HG03565 (cell line): ENCODE measurements around the gene KL.

Source experiments
- ATAC-seq: cut with Tn5 transposase; IDR thresholded peaks from one replicate; pipeline ENCODE4 v1.9.1; 2021; ENCODE audit warnings: mild to moderate bottlenecking, moderate library complexity; ENCODE audit not compliant: unreplicated experiment

KL gene

DNA sequence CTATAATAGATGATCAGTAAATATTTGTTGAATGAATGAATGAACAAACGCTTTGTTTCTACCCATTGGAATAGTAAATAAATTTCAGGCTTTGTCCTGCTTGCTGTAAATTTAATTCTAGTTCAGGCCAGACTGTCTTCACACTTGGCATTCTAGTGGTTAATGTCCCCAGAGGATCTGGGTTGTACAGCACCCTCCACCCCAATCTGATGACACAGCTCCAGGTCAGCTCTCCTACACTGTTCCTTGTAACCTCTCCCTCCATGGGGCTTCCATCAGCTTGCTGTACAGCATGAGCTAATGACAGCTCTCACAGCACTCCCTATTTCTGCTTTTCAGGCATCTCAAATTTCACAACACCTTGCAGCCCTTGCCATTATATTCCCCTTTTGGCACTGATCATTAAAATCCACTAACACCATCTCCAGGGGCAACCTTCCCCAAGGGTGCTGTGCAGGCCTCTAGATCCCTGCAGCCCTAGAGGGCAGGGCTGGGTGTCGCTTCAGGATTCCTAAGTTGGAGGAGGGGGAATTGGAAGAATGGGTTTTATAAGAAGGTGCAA, 12.7 kb upstream of the KL start:
- ATAC-seq, result no peak

DNA sequence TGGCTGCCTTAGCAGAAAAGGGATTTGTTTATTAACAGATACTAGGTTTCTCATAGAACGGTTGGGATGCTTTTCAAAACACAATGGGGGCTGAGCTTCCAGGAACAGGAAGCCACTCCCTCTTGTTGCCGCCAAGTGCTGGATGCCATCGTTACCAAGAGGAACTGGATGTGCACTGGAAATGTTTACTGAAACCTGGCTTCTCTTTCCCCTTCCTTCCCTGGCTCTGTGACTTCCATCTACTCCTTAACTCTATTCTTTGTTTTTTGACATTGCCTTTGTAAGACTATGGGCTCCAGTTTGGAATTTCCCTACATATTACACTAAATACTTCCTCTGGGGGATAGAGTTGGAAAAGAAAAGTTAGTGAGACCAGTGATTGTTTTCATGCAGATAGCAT, 11.7 kb upstream of the KL start:
- no peak for ATAC-seq

DNA sequence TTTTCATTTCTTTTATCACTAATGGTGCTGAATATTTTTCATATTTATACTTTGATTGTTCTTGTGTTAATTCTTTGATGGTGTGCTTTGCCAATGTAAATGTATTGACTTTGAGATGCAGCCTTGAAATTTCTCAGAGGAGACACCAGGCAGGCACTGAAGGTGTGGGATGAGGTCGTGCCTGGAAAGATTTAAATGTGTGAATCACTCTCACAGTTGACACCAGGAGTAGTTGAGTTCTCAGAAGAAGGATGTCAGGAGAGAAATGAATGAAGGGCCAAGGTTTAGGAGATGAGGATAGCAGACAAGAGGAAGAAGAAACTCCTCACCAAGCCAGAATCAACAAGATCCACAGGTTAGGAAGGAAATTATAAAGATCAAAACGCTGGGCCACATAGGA, 10.1 kb upstream of the KL start:
- no peak for ATAC-seq

DNA sequence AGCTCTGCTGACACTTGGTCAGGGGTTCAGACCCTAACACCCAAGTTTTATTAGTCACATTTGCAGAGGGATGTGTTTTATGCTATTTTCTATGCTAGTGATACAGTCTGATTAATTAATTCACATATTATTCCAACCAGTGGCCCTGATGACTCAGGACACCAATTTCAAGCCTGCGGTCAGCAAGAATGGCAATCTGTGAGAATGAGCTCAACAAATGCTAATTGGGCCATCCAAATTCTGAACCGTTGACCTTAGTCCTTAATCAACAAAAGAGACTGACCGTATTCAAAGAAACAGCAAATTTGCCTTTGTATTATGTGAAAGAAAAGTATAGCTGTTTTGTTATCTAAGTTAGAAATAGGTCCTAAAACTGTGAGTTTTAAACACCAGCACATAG, 9.6 kb upstream of the KL start:
- no peak for ATAC-seq

DNA sequence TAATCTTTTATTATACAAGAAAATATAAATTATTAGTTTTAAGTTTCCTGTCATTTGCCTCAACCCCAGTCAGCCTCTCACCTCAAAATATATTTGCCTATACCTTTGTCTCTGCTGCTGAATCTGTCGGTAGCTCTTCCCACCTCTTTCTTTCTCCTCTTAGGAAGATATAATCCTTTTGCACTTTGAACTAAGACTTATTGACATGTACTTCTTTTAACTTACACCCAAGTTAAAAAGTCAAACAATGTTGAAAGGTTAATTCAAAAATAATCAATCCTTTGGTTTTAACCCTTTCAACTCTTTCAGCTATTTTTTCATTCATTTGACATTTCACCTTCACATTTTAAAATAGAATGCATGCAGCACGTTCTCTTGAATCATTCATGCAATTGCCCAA, 9.0 kb upstream of the KL start:
- ATAC-seq, result no peak

DNA sequence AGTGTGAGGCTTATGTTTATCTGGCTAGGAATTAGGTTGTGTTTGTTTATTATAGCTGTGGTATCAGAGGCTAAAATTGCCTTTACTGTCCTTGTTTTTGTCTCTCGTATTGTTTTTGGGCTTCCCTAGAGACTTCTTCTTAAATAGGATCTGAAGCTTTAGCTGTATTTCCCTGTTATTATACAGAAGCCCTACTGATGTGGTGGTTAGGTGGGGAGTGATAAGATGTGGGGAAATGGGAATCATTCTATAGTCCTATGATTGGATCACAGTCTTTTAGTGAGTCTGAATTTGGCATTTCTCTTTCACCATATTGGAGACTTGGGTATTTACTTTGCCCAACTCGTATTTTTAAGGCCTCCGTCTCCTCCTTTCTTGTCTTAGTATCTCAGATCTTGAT, 8.3 kb upstream of the KL start:
- no peak for ATAC-seq

DNA sequence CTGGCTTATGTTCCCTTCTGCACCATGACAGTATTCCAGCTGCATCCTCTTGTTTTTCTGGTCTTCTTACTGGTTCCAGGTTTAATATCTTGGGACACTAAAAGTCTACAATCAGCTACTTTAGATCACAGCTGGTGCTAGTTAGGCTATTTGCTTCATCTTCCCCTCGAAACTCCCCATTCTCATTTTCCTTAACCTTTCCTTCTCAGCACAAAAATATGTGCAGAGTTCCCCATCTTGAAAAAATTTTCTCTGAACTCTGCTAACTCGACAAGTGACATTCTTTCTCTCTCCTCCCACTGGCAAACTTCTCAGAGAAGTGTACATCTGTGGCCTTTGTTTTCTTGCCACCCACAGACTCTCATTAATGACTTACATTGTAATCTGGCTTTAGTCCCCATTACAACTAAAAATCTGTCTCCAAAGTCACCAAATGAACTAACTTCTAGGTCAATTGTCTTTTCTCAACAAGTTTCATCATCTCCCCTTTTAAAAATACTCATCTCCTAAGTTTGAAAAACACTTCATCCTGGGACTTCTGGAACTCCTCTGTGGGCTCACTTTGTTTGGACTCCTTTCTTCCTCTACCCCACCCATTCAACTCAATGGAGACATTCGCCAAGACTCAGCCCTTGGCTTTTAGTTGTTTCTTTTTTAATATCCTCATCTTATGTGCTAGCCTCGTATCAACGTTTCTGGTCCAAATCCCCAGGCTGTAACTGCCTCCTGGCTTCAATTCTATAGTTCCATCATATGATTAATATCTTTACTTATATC, 7.1 kb upstream of the KL start:
- no peak for ATAC-seq

DNA sequence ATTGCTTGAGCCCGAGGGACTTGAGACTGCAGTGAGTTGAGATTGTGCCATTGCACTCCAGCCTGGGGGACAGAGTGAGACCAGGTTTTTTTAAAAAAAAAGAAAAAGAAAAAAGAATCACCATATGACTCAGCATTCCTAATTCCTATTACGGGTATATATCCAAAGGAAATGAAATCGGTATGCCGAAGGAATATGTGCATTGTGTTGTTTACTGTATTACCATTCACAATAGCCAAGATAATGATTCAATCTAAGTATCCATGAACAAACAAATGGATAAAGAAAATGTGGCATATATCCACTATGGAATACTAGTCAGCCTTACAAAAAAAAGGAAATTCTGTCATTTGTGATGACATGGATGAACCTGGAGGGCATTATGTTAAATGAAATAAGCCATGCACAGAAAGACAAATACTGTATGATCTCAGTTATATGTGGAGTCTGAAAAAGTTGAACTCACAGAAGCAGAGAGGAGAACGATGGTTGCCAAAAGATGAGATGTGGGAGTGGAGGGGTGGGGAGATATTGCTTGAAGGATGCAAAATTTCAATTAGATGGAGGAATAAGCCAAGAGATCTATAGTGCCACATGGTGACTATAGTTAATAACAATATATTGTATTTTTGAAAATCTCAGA, 4.3 kb upstream of the KL start:
- no peak for ATAC-seq

DNA sequence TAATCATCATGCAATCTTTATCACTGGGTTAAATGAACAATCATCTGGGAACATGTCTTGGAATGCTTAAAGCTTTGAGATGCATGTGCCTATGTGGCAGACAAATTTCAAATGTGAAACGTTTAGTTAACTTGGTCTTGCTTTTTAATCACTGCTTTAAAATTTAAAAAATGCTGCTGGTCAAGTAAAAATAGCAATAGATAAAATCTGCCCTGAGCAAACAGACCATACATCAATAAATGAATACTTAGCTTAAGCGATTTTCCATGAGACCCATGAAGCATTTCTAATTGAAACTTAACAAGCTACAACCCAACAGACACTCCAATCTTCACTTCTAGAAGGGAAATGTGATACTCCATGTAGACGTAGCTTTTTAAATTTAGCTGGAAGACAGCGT, 1.9 kb upstream of the KL start:
- no peak for ATAC-seq

DNA sequence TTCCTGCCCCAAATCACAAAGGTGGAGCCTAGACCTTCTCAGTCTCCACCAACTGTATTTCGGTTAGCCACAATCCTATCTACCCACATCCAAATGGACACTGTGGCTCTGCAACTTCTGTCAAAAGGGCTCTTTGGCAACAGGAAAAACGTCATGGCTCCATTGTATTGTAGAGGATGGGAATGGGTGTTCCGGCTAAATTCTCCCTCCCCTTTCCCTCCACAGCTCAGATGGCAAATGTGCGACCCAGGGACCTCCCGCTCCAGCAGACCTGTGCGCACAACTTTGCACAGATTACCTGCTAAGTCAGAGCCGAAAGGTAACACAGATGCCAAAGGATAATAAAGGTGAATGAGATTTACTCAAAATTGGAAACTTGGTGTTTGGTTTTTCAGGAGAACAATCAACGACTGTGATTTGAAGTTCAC, 968 bp upstream of the KL start:
- ATAC-seq, result no peak

DNA sequence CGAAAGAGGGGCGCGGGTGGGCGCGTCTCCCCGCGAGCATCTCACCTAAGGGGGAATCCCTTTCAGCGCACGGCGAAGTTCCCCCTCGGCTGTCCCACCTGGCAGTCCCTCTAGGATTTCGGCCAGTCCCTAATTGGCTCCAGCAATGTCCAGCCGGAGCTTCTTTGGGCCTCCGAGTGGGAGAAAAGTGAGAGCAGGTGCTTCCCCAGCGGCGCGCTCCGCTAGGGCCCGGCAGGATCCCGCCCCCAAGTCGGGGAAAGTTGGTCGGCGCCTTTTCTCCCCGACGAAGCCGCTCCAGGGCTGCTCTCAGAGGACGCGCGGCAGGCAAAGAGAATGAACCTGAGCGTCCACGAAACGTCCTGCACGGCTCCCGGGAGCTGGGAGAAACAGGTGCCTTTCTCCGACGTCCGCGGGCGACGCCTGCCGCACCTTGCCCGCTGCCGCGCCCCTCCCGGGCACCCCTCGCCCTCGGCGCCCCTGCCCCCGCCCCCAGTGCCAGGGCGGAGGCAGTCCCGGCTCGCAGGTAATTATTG, 366 bp upstream of the KL start:
- ATAC-seq, result no peak

DNA sequence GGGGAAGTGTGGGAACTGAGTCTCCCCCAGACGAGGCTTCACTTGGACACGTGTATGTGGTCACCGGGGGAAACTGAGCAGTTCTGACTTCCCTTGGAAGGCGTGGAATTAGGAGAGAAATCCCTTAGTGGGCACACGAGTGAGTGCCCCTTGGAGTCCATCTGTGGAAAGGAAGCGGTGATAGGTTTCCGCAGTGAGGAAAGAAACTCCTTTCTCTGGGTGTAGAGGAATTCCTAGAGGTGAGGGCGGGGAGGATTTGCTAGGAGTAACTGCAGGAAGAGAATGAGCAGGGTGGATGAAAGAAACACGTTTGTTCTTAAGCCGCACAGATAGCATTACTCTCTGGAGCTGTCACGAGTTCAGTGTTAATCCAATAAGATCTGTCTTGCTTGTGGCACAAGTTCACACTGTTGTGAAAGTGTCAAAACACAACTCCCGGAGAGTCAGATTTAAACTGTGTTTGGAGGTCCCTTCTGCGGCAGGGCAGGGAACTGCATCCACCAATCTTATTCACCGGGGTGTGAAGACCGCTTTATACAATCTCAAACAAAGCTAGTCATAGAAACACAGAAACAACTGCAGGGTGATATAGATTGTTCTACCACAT, 1.2 kb downstream of the KL start:
- ATAC-seq, result peak; percentile 75

DNA sequence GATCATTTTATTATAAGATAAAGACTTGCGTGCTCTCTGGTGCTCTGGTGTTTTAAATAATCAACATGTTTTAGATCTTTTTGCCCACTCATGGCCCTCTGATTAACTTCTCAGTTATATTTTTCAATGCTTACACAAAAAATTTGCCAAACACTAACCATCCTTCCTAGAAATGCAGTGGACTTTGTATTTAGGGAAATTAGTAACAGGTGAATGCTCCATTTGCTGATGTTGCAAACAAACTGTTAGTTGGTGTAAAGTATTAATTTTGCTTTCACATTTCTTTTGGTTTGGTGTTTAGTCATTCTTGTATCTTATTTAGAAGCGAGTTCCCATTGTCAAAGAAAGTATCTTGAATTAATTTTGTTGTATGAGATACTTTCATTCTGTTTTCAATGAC, 2.7 kb downstream of the KL start:
- ATAC-seq, result no peak

DNA sequence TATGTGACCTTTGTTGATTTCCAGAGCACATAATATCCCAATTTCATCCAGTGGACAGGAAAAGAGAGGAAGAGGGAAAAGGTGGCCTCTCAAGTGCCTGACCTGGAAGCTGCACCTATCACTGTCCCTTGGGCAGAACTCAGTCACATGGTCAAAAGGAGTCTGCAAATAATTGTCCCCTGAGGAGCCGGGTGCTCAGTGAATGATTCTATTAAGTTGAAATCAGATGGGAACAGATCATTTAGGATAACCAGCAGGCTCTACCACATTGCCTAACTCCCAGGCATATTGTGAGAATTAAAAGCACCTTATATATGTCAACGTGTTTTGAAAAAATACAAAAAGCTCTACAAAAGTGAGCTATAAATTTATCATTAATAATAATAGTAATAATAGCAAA, 6.8 kb downstream of the KL start:
- ATAC-seq, result no peak

DNA sequence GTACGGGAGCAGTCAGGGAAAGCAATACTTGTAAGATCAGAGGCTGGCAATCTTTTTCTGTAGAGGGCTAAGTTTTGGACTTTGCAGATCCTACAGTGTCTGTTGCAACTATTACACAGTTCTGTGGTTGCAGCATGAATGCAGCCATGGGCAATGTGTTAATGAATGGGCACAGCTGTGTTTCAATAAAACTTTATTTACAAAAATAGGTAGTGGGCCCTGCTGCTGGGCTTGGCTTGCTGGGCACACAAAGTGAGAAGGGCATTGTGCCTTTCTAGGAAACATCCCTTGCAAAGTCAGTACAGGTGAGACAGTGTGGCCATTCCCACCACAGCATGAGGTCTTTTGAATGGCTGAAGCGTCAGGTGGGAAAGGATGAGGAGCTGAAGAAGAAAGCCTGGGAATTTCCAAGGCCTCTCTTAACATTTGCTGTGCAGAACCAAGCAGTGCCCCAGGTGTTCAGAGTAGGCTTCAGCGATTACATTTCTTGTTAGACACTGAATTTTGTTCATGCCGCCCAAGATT, 9.1 kb downstream of the KL start:
- ATAC-seq, result no peak

DNA sequence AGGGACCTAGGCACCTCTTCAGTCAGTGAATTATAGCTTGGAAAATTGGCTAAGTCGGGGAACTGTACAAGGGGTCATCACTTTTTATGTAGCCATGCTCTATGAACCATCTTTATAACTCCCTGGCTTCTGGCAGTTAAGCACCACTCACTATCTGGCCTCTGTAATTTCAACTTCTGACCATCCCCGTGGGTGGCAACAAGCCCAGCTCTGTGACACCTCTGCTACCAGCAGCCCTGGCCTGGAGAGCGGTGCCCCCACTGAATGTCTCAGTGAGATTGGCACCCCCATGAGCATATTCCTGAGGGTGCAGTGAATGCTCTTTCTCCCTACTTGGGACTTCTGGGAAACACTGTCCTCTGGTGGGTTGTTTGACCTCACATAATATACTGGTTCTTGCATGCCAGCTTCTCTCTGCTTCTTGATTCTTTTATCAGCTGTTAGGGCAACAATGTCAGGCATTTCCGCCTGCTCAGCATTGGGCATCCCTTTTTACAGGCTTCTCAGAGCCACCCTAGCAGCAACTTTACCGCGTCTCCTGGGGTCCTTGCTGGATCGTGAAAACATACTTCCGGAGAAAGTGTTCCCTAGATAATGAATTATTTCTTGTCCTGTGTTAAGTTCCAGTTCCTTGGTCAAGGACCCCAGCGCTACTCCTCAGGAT, 10.4 kb downstream of the KL start:
- no peak for ATAC-seq

DNA sequence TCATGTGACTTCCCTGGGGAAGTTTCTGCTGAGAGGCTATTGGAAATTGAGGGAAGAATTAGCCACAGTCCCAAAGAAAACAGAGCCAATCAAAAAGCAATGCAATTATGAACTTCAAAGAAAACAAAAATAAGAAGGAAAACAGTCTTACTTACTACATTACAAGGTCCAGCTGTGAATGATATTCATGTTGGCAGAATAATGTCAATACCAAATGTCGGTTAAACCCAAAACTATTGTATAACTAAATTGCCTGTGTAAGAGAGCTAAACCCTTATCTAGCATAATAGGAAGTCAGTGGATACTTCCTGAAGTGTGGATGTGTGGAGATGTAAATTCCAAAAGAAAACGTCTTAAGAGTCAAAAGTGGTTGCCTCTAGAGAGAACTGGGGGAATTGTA, 12.4 kb downstream of the KL start:
- no peak for ATAC-seq

DNA sequence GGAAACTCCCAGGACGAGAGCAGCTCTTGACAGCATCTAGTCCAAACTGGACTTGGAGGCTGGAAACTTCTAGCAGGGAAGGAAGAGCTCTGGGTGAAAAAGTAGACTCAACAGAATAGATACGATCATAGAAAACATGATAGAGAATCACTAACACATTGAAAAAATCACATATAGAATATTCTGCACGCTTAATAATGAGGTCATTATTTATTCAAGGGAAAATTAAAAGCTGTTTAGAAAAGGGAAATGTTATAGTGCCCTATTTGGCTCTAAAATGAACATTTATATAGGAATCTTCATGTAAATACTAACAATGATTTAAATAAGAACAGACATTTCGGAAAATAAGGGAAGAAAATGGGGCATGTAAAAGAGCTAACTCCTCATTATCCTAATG, 15.1 kb downstream of the KL start:
- no peak for ATAC-seq

DNA sequence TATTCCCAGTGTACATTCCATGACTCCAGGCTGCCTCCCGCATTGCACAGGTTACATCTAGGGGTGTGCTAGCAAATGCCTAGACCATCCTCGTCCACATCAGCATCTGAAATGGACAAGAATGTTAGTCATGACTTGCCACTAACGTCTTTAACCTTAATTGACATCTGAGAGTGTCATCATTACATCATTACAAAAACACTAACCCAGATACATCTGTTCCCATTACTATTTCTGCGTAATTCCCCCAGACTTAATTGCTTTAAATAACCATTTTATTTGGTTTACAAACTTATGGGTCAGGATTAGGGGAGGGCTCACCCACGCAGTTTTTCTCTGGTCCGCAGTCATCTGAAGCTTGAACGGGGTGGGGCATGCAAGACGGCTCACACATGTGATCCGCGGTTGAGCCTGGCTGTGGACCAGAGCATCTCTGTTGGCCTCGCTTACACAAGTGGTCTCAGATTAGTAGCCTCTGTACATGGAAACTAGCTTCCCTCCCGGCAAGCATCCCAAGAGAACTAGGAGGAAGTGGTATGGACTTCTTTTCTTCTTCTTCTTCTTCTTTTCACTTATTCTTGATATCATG, 15.9 kb downstream of the KL start:
- ATAC-seq, result no peak

DNA sequence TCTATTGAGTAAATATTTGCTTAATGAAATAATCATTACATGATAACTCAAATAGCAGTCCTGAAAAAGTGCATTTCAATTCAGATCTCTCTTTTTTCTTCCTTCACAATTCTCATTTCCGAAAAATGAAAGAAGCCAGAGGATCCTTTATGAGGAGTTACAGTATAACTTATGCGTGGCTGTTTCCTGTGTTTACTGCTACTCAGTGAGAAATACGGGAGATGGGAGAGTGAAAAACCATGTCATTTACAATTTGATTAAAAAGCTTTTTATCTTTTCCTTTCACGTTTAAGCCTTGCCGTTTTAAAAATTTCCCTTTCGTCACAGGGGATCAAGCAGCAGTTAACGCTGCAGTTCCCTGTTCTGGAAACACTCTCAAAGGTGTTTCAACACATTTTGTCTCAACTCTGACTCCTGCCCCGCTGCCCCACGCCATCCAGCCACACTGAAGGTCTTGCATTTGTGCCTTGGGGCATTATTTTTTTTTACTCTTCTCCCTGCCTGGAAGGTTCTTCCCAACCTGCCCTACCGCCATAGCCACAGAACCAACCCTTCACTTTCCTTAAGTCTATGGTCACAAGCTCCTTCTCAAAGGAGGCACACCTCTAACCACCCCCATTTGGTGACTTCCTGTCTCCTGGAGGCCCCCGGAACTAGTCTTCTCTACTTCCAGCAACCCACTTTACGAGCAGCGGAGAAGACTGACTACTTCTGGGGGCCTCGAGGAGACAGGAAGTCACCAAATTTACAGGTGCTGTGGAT, 17.0 kb downstream of the KL start:
- no peak for ATAC-seq
